GM04503 (cell line): Measurements from ENCODE around the gene SAMHD1.

ENCODE experiments used
- DNase-seq: peaks from one replicate; pipeline ENCODE4 v3.0.0-alpha.2; 2012; ENCODE audit warnings: low read depth

The SAMHD1 gene

DNA sequence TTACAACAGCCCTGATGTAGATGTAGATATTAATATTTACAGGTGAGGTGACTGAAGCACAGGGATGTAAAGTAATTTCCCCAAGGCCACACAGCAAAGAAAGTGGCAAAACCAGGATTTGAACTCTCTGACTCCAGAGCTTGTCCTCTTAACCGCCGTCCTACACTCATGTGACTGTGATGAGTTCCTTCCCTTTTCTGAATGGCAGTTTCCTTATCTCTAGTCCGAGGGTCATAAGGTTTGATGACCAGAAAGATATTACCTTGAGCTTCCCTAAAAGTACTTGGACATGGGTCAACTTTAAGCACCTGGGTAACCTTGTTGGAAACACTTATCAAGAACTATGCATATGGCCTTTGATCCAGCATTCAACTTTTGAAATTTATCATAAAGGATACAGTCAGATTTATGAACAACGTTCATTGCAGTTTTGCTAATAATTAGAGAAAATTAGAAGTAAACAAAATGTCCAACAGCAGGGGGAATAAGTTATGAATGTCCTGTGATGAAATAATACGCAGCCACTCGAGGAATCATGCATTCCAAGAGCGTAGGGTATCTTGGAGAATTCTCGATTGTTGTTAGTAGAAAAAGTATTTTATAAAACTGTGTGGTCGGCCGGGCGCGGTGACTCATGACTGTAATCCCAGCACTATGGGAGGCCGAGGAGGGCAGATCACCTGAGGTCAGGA is 77.9 kb downstream of the SAMHD1 start:
- DNase-seq = no peak

DNA sequence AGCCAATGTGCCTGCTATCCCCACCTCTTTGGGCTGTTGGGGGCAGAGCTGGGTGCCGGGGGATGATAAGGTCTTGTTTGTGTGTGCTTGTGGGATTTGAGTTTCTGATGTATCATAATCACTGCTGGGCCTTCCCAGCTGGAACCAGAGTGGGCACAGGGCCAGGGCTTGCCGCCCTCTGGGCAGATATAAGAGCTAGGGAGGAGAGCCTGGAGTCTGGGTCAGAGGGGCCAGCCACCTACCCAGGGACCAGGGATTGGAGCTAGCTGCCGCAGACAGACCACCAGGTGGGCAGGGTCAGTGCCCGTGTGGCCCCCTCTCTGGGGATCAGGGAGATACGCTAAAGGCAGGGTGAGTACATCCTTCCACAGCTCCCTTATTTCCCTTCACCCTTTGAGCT is 78.7 kb downstream of the SAMHD1 start:
- DNase-seq = no peak

DNA sequence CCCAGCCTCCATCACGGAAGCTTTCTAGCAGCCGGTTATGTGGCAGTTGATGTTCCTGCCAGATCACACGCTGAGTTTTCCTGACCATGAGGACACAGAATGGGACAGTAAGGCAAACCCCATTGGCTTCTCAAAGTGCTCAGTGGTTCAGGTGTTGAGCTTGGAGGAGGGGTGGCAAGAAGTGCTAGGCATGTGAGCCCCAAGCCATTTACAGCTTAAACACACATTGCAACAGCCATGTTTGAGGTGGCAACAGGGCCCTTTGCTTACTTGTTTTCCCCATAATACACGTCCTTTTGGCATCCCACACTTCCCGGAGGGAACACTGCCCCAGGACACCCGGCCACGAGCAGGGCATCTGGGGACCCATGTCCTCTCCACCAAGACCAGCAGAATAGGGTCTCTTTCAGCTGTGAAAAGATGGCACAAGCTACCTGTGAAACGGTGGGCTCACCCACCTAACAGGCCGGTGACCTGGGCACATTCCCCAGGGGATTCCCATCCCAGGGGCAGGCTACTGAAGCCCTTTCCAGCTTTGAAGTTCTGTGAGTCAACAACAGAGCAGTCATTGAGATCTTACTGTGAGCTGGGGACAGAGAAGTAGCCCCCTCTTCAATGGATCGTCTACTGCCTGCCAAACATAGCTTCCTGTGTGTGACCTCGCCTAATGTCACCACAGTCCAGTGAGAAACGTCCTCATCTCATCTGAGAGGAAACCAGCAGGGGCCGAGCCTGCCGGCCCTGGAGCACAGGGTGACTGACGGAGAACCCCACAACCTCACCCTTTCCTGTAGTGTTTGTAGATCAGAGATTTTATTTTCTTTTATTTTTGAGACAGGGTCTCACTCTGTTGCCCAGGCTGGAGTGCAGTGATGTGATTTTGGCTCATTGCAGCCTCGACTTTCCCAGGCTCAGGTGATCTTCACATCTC is 79.6 kb downstream of the SAMHD1 start:
- no peak for DNase-seq

DNA sequence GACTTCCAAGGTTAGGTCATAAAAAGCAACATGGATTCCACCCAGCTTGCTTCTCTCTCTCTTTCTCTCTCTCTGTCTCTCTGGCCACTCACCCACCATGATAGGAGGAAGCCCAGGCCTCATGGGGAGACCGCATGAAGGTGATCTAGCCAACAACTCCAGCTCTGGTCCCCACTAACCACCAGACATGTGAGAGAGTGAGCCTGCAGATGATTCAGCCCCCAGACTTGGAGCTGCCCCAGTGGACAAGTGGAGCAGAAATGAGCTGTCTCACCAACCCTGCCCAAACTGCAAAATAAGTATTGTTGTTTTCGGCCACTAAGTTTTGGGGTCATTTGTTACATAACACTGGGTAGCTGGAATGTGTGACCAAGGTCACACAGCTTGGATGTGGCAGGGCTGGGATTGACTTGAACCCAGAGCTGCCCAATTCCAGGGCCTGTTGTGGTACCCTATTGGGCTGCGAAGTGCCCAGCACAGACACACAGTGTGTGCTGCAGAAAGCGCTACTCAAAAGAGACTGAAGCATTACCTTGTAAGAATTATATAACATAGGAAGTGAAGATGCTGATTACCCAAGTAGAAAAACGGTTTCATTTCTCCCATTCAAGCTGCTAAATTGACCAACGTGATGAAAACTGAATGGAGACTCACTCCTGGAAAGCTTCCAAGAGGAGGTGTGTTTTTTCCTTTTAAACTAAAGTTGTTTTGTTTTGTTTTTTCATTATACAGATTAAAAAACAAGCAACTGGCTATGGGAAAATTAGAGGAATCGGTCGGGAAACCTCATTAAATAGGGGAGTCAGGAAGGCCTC is 84.6 kb downstream of the SAMHD1 start:
- DNase-seq = no peak

DNA sequence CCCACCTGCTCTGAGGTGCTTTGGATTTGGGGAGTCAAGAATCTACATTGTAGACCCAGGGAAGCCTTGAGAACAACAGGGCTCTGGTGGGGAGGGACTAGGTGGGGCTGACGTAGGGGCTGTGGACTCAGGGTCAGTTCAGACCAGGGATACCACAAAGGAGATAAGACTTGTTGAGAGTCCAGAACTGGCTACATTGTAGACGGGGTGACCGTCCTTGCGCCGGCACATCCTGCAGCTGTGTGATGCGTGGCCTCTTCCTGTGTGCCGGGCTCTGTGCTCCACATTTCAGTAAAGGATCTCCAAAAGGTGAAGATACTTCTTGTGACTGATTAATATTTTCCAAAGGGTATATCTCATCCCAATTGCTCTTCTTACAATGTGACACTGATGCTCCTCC is 85.3 kb downstream of the SAMHD1 start:
- DNase-seq = no peak

DNA sequence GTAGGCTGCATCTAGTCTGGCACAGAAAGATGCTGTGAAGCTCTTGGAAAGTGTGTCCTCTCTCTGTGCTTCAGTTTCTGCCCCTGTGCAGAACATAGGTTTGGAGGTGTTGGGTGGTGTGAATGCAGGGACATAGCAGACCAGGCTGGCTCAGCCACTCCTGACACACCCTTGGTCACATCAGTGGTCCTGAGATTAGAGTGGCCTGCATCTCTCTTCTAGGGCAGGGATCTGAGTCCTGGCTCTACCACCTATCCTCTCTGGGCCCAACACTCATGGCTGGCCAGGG is 85.7 kb downstream of the SAMHD1 start:
- DNase-seq = no peak

DNA sequence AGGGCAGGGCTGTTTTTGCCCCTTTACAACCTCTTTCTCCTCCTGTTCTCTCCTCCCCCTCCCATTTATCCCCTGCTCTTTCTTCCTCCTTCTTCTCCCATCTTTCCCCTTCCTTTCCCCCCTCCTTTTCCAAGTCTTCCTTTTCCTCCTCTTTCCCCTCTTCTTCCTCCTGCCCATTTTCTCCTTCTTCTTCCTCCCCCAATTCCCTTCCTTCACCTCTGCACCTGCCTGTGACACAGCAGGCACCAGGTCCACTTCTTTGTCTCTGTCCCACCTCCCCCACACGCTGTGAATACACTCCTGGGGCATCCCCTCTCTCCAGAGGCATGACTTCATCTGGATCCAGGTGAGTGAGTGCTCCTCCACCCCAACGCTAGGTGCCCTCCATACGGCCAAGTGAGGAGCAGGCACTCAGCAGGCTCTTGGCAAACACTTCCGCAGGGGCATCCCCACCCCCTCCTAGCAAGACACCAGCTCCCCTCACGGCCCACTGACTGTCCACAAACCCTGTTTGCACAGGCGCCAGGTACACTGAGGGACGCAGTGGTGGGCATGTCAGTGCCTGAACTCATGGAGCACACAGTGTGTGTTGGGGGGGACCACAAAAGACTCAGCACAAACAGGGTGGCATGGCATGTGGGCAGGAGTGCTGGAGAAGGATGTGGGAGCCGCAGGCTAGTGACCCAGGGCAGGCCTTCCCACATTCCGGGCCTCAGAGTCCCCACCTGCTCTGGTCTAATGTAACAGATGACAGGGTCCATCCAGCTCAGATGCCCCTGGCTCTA is 86.2 kb downstream of the SAMHD1 start:
- no peak for DNase-seq

DNA sequence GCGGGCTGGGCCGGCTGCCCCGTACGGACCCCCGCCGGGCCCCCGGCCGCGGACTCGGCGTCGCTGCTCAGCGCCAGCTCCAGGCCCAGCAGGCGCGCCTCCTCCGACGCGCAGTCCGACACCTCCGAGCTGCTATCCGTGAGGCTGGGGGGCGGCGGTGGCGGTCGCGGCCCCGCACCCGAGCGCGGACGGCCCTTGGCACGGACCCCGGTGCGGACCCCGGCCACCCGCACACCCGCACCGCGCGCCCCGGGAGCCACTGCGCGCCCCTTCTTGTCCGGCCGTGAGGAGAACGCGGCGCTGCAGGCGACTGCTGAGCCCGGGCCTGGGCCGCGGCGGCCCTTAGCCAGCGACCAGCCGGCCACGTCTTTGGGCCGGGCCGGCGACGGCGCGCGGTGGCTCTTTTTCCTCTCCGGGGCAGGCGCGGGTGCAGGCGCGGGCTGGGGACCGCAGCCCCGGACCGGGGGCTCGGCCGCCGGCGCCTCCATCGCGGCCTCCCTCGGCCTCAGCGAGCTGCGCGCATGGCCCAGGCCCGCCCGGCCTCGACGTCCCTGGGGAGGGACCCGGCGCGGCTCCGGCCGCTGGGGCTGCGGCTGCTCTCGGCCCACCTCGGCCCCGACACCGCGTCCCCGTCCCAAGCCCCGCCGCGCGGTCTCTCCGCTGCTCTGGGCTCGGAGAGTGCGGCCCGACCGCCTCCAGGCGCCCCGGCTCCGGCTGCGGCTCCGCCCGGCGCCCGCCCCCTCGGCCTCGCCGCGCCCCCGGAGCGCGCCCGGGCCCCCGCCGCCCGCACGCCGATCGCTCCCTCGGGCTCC is 88.4 kb downstream of the SAMHD1 start:
- no peak for DNase-seq

DNA sequence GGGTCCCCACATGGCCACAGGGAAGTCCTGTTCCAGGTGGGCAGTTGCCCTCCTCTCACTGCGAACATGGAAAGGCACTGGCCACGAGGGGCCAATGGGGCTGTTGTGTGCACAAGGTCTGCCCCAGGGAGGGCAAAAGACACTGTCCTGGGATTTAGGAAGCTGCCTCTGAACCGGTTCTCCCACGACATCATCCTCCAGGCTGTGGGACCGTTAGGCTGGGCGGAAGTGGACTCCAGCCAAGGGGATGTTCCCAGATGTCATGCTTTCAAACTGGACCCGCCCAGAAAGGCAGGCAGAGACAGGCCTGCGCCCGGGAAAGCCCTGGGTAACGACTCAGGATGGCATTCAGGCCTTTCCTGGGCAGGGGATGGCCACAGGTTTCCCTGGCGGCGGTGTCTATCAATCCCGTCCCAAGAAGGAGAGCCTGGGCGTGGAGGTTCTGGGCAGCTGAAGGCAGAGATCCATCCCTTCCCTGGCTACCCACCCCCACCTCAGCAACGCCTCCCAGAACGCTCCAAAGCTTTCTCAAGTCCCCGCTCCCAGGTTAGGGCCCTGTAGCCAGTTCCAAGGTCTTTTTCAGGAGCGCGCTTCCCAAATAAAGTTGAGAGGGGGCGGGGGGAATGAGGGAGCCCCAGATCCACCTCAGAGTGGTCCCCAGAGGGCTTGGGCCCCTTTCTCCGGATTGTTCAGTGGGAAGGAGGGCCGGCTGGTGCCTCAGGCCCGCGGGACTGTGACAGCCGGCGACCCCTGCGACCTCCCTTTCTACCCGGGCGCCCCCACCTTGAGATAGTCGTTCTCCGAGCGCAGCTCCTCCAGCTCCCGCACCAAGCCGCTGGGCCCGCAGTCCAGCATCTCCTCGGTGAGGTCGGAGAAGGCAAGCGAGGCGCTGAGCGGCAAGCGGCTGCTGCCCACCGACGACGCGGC is 89.4 kb downstream of the SAMHD1 start:
- peak; percentile 56 for DNase-seq

DNA sequence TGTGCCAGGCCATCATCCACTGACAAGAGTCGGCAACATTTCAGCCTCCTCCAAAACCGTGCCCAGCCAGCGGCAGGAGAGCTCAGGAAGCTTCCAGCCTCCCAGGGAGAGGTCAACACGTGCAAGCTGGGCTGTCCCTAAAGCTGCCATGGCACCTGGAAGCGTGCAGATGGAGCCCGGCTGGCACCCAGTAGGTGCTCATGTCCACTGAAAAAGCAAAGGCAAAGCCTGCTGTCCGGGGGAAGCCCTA is 90.0 kb downstream of the SAMHD1 start:
- DNase-seq = no peak

DNA sequence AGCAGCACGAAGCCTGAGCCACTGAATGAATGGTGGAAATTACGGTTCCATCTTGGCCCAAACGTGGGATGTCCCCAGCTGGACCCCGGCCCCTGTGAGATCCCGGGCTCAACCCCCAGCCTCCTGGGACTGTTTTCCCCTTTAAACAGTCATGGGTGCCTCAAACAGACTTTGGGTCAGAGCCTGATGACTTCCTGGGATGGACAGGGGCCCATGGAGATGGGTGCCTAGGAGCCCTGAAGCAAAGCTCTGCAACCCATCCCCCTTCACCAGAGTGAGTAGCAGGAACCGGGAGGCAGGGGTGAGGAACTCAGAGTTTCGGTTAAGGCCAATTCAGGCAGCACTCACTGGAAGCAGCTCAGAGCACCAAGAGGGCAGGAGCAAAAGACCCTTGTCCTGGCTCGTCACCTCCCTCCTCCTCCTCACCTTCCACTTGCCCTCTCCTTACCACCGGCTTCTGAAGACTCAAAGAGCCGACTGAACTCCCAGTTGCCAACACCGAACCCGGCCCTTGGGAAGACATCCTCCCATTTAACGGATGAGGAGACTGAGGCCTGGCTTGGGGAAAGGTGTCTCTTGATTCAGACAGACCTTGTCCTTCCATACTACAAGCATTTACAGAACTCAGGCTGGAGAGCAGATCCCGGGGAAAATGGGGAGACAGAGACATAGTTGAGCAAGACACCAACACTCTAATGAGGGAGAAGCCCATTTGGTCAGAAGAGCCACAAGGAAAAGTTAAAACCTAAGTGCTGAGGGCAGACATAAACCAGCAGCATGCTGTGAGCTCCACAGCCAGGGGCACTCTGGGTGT is 90.5 kb downstream of the SAMHD1 start:
- no peak for DNase-seq

DNA sequence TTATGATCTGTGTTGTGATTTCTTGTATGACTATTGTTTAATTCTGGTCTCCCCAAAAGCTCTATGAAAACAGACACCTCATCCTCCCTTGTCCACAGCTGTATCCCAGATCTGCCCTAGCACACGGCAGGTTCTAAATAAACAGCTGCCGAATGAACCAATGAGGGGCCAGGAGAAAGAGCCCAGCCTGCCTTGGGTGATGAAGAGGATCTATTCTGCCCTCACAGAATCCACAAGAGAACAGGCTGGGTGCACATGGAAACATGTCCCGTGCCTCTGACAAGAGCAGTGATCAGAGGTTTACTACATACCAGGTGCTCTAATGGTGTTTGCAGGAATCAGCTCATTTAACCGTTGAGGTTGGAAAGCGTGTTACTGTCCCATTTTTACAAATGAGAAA is 91.2 kb downstream of the SAMHD1 start:
- no peak for DNase-seq

DNA sequence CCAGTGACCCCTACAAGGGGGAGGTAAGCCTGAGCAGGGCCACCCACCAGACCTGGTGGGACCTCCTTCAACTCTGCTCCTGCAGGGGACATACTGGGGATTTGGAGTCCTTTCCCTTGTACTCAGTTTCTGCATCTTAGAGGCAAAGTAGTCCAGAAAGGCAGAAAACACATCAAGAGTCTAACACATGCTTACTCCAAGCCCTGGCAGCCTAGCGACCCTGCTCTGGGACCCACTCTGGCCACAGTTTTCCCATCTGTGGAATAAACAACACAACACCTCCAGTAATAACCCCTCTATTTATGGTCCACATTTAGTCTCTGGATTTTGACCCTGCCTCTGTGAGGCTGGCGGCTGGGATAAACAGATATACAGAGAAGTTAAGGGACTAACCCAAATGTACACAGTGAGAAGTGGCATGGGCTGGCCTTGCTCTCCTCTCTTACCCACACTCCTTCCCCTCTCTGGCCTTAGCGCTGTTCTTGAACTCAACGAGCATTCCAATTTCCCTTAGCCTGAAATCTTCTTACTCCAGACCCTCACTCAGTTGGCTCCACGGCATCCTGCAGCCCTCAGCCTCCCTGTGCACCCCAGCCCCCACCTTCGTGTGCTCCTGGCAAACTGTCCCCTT is 91.7 kb downstream of the SAMHD1 start:
- no peak for DNase-seq

DNA sequence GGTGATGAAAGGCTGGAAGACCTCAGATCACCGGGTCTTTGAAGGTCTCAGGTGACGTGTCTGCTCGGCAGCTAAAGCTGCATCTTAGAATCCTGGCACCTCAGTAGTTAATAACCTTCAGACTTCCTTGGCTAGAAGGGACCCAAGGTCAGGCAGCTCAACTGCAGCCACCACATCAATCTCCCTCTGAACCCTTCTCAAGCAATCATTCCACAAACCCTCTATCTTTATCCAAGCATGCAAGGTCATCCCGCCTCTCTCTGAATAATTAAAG is 92.3 kb downstream of the SAMHD1 start:
- no peak for DNase-seq

DNA sequence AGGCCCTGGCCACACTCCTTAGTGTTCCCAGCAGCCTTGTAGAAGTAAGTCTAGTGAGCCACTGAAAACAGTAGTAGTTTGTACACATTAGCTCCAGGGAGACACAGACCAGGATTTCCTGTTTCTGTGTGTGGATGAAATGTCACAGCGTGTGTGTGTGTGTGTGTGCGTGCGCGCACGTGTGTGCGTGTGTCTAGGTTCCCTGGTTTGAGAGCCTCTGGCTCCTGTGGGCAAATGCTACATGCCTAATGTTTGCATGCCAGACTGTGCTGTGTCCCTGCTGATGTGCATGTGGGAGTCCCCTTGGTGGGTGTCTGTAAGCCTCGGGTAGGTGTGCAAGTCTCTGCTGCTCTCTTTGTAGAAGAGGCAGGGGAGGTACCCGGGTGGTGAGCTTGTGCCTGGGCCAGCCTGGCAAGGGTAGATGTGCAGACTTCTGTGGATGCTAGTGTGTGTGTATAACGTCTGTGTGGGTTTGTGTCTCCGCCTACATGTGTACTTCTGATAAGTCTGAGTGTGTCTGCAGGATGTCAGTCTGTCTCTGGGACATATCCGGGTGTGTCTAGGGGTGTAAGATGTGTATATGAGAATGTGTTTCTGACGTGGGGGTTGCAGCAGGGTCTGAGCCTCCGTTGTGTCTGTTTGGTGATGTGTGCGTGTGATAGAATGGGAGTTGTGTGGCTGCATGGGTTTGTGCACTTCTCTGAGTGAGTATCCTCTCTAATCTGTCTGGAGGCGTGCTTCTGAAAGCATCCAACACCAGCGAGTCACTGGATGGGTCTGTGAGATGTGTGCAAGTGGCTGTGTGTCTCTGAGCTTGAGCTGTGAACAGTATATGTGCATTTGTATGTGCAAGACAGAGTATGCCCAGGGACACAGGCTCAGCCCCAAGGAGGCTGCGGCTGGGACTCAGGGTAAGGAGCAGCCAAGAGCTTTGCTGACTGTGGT is 94.5 kb downstream of the SAMHD1 start:
- DNase-seq = no peak

DNA sequence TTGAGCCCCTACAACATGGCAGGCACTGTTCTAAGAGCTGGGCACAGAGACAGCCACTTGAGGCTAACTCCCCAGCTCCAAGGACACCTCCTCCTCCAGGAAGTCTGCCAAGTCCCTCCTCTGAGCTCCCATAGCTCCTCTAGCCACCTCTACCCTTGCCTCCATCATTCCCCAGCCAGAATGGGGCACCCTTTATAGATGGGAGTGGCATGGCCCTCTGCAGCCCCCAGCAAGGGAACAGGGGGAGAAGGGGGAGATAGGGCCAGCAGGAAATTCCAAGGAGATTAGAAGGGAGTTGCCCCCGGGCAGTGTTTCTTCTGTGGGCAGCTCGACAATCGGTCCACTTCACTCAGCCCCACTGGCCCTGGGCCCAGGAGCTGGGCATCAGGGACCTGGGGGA is 95.3 kb downstream of the SAMHD1 start:
- DNase-seq = no peak

DNA sequence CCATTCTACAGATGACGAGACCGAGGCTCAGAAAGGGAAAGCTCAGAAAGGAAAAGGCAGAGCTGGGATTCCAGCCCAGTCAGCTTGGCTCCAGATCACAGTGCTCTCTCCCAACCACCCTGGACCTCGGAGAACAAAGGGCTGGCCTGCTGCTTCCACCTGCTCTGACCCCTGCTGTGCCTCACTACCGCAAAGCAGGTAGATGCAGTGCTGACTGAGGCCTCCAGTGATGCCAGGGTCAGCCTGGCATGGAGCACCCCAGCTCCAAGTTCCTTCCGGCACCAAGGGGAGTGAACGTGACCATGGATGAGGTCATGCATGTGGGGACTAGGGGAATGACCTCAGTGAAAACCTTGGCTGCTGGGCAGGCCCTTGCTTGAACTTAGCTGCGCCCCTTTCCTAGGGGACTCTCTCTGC is 96.3 kb downstream of the SAMHD1 start:
- DNase-seq = no peak
